Ammon's horn (tissue), 1 donor: ENCODE measurements around the gene RBX1.
"Not testable (repeated sequence)": the region's sequence is repeated elsewhere in the genome, so short reads cannot be mapped to it uniquely, and the experiment has no call there.

Experiments
- DNase-seq: peaks from one replicate; pipeline ENCODE4 v3.0.0-alpha.2; 2016; ENCODE audit warnings: low spot score

Gene RBX1

GRCh38 chr22:40972587-40972986 lies 21.4 kb downstream of the RBX1 start:
- no peak for DNase-seq

GRCh38 chr22:40973144-40973543 lies 22.0 kb downstream of the RBX1 start:
- no peak for DNase-seq

DNA sequence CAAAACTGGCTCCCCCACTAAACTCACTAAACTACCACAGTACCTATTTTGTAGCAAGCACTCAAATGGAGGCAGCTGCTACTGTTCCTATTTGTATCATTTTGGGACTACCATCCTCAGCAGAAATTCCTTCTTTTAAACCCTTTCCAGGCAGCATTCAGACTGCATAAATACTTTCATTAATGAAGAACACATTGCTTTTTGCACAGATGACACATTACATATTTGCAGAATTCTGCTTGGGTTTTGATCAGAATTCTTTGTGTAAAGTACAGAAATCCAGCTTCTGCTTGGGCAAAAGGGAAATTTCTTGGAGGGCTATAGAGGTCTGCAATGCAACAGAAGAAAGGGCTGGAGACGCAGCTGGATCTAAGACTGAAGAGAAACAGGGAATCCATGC lies 24.2 kb downstream of the RBX1 start:
- DNase-seq, result no peak

- no peak for DNase-seq
Observed at GRCh38 chr22:40976866-40977700, 25.9 kb downstream of the RBX1 start.

DNA sequence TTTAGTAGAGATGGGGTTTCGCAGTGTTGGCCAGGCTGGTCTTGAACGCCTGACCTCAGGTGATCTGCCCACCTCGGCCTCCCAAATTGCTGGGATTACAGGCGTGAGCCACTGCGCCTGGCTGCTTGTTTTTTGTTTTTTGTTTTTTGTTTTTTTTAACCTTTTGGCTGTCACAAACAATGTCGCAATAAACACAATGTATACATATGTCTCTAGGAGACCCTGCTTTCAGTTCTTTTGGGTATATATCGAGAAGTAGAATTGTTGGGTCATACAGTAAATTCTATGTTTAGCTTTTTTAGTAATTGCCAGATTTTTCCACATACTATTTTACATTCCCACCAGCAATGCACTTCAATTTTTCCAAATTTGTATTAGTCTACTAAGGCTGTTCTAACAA lies 28.0 kb downstream of the RBX1 start:
- DNase-seq, result no peak

DNA sequence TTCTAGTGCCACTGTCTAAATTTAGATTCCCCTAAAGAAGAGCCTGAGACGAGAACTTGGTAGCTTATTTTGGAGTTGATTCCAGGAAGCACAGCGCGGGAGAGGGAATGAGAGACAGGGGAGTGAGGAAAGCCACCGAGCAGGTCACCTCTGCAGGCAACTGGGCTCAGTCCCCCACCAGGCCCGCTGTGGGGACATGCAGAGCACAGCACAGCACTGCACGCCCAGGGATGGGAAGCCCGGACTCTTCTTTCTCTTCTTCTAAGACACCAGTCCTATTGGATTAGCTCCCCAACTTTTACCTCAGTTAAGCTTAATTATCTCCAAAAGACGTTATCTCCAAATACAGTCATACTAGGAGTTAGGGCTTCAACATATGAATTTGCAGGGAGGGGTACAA lies 28.7 kb downstream of the RBX1 start:
- no peak for DNase-seq

GRCh38 chr22:40982482-40983385 lies 31.6 kb downstream of the RBX1 start:
- DNase-seq, result no peak

- DNase-seq, result no peak
Observed at GRCh38 chr22:40991298-40991697, 40.1 kb downstream of the RBX1 start.

- DNase-seq, result no peak
Observed at GRCh38 chr22:40995821-40996220, 44.6 kb downstream of the RBX1 start.

DNA sequence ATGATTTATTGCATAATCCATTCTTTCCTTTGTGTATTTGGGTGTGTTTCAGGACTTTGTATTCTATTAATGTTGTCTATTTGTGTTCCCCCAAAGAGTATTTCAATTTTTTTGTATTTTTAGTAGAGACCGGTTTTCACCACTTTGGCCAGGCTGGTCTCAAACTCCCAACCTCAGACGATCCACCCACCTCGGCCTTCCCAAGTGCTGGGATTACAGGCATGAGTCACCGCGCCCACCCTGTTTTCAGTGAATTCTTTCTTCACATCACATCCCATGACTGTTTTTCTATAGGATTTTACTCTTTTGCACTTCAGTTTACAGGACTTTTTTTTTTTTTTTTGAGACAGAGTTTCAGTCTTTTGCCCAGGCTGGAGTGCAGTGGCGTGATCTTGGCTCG lies 46.3 kb downstream of the RBX1 start:
- no peak for DNase-seq

GRCh38 chr22:41000040-41000565 lies 48.9 kb downstream of the RBX1 start:
- no peak for DNase-seq

DNA sequence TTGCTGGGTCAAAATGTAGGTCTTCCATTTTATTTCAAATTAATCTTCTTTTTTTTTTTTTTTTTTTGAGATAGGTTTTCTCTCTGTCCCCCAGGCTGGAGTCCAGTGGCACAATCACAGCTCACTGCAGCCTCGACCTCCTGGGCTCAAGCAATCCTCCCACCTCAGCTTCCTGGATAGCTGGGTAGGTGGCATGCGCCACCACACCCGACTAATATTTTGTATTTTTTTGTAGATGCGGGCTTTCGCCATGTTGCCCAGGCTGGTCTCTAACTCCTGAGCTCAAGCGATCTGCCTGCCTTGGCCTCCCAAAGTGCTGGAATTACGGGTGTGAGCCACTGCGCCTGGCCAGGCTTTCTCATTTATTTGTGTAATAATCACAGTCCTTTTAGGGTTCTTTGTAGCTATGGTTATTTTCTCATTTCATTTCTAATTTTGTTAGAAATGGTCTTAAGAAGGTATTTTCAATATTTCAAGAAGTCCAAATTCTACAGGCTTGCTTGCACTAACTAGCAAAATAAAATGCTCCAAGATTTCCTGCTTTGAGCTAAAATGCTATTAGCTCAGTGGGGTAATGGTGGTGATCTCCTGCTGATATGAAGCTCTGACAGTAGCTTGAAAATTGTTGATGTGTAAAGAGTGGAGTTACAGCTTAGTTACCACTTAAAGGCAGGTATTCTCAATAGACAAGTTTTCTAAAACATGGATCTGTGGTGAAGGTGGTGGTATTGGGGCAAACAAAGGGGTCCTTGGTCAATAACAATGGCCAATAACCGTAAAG lies 50.0 kb downstream of the RBX1 start:
- DNase-seq, result no peak

GRCh38 chr22:41001722-41002122 lies 50.5 kb downstream of the RBX1 start:
- DNase-seq, result no peak

DNA sequence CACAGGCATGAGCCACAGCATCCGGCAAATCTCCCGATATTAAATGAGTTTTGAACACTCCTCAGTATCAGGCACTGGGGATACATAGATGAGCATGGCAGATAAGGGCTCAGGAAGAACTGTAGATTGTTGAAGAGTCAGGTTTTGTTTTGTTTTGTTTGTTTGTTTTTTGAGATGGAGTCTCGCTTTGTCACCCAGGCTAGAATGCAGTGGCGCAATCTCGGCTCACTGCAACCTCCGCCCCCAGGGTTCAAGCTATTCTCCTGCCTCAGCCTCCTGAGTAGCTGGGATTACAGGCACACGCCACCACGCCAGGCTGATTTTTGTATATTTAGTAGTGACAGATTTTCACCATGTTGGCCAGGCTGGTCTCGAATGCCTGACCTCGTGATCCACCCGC lies 51.2 kb downstream of the RBX1 start:
- not testable (repeated sequence) for DNase-seq

DNA sequence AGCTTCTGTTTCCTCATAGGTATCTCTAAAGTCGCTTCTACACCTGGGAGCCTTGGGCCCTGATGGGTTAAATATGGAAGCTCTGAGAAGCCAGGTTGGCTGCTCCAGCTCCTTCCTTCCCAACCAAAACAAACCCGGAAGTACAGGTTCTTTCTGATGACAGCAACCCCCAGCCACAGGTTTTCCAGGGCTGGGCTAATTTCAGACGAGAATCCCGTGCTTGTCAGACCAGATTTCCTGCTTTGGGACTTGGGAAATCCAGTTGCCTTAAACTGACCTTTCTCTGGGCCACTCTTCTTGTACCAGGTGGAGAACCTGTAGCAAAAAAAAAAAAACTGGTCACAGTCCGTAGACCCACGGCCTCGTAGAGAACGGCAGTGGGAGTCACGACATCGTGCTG lies 51.9 kb downstream of the RBX1 start:
- DNase-seq, result no peak

- DNase-seq, result no peak
Observed at GRCh38 chr22:41003976-41004375, 52.8 kb downstream of the RBX1 start.

DNA sequence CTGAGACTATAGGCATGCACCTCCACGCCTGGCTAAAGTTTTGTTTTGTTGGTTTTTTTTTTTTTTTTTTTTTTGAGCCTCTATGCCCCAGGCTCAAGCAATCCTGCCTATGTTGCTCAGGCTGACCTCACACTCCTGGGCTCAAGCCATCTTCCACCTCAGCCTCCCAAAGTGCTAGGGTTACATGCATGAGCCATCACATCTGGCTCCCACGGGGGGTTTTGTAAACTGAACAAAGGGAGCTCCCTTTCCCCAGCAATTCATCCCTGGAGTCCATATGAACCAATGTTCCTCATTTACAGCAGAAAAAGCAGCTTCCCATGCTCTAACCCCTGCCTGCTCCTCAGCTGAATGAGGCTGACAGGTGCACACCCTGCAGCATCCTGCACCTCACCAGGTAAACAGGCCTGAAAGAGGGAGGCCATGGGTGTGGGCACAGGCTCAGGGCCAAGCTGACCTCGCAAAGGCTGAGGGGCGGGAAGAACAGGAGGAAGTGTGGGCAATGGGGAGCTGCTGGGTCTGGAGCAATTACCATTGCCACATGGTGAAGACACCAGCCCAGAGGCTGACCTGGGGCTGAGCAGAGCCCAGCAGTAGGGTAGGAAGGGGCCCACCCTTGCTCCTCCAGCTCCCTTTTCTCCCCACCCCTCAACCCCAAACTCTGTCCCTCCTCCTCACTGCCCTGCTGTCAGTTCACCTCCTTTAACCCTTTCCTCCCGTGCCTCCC lies 58.2 kb downstream of the RBX1 start:
- no peak for DNase-seq

DNA sequence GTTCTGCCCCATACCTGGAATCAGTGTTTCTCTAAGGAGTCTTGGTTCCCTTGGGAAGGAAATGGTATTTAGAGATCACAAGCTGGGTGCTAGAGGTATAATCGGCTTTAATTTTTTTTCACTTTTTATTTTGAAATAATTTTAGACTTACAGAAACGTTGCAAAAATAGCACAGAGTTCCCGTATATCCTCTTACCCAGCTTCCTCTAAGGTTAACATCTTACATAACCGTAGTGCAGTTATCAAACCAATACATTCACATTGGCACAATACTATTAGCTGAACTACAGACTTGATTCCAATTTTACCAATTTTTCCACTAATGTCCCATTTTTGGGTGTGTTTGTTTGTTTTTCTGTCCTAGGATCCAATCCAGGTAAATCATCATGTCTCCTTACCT lies 63.8 kb downstream of the RBX1 start:
- no peak for DNase-seq

- DNase-seq, result no peak
Observed at GRCh38 chr22:41021061-41021612, 70.0 kb downstream of the RBX1 start.

- DNase-seq, result peak; percentile 11
Observed at GRCh38 chr22:41021613-41022454, 70.7 kb downstream of the RBX1 start.
